ENCODE measurements around the gene DNAJC21.

The DNAJC21 gene

DNA sequence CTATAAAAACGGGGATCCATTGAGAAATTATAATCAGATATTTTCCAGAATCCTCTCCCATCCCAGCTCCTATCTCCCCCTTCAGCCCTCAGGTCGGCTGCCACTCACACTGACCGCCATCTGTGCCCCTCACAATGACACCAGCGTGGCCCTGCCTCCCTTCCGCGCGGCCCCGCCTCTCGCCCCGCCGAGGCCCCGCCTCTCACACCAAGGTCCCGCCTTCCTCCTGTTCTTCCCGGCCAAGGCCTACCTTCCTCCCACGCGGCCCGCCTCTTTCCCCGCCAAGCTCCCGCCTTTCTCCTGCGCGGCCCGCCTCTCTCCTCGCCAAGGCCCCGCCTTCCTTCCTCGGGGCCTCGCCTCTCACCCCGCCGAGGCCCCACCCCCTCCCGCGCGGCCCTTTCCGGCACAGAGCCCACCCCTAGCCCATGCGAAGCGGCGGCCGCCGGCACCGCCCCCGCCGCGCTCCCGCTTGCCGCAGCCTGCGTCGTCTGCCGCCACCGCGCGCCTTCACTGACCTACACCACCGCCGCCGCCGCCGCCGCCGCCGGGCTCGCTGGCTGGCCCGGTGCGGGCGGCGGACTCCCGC lies at the start of gene DNAJC21:
TSS of gene DNAJC21 (plus strand) at position 426 of the 586 bp plus-strand sequence. CDS start 261 bp downstream, outside the sequence.
- DNase-seq (ENCODE audit: low read depth, low spot score), result peak; percentile 79
- H3K27ac ChIP-seq, result peak within 1 kb of the TSS; percentile 85

DNA sequence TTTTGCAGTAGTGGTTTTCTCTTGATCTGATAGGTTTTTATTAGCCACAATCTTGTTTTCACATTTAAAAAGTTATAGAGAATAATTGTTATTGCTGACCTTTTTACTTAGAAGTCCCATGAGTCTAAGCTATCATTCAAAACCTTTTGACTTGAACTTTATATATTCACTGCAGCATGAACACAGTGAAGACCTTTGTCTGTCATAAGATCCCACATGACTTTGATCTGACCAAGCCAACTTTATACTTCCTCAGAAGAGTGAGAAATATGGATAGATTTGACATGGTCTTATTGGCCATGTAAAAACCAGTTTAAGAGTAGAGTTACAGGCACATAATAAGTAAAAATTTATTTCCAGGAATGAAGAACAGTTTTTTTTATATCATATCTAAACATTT lies 48.1 kb upstream of the DNAJC21 start:
- no peak for DNase-seq (ENCODE audit: low read depth, low spot score)

DNA sequence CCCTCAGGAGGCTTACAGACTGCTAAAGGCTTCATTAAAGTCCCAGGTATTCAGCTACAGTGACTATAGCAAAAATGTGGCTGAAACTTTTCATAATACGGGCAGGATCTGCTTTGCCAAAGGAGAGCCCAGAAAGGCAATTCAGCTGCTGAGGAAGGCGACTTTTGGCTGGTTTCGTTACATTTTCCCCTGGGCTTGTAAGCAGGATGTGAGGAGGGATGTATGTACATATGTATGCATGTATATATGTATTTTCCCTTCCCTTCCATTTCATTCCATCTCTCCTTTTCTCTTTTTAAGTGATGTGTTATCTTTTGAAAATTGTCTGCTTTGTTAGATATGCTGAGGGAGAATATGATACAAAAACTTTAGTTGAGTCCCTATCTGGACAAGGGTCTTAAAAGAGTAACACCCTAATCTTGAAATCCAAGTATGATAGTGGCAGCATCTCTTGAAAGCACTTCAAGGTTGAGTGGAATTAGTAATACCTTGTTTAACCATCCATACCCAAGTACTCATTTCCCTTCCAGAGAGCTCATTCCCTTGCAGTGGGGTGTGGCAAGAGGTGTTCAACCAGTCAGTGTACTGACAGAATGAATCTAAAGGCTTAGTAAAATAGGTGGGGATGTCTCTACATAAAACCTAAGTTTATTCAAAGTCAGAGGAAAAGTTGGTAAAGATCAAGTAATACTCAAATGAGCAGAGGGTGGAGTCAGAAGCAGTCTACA lies 42.8 kb upstream of the DNAJC21 start:
- DNase-seq (ENCODE audit: low read depth, low spot score), result no peak
- no peak overlapping the region for H3K27ac ChIP-seq

More for the DNA sequence above, 48.1 kb upstream of the DNAJC21 start:
- H3K27ac ChIP-seq, result no peak overlapping the region

DNA sequence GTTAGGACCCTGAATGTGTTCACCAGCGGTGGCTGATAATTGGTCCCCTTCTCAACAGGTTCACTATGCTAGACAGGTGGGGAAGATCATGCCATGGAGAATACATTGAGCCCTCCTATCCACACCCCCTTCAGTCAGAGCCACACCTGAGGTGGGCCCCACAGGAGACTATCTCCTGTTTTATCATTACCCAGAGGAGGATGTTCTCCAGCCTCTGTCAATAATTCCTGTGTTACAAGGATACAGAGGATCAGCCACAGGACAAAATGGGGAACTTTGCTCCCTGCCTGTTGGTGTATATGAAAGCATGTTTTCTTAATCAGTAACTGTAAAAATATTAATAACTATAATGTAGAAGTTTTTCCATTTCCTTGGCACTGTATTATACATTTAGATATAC lies 40.0 kb upstream of the DNAJC21 start:
- H3K27ac ChIP-seq, result no peak overlapping the region
- DNase-seq (ENCODE audit: low read depth, low spot score), result no peak

DNA sequence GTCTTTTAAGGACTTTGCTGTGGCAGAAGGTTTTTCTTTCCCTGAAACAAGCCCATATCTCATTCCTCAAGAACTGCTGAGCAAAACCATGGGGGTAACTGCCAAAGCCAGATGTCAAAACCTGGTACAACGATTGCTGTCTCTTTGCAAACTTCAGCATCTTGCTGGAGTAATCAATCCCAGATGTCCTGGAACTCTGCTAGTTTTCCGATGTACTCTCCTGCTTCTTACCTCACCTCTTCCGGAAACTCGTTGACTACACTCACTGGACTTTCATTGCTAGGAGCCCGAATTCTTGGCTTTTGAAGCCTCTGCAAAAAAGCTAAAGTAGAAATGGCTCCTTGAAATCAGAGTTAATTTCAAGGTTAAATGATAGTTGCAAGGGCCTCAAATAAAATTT lies 37.4 kb upstream of the DNAJC21 start:
- no peak for DNase-seq (ENCODE audit: low read depth, low spot score)
- H3K27ac ChIP-seq, result no peak overlapping the region

DNA sequence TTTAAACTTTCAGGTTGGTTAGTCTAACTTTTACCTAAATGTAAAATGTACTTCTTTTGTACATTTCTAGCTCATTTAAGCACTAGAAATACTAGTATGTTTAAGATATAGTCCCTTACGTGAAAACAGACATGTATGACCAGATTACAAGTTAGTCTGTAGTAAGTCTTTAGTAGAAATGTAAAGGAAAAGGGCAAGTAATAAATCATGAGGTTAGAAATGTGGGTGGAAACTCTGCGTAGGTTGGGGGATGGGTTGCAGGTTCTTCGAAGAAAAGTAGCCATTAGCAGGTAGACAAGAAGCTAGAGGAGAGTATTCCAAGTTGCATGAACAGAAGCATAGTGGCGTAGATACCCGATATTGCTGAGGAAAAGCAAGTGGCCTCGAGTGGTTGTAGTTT lies 36.9 kb upstream of the DNAJC21 start:
- H3K27ac ChIP-seq, result no peak overlapping the region
- no peak for DNase-seq (ENCODE audit: low read depth, low spot score)

DNA sequence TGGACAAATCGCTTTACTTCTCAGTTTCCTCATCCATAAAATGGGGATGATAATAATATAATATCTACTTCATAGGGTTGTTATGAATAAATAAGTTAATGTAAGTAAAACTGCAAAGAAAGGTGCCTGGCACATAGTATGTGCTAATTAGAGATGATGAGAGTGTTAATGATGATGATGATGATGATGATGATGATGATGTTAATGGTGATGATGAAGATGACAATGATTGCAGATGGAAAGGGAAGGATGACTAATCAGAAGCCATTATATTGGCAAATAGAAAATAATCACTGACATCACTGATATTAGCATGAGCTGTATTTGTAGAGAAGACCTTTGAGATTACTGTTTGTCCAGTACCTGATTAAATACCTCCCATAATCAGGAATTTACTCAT lies 34.6 kb upstream of the DNAJC21 start:
- no peak overlapping the region for H3K27ac ChIP-seq
- no peak for DNase-seq (ENCODE audit: low read depth, low spot score)

DNA sequence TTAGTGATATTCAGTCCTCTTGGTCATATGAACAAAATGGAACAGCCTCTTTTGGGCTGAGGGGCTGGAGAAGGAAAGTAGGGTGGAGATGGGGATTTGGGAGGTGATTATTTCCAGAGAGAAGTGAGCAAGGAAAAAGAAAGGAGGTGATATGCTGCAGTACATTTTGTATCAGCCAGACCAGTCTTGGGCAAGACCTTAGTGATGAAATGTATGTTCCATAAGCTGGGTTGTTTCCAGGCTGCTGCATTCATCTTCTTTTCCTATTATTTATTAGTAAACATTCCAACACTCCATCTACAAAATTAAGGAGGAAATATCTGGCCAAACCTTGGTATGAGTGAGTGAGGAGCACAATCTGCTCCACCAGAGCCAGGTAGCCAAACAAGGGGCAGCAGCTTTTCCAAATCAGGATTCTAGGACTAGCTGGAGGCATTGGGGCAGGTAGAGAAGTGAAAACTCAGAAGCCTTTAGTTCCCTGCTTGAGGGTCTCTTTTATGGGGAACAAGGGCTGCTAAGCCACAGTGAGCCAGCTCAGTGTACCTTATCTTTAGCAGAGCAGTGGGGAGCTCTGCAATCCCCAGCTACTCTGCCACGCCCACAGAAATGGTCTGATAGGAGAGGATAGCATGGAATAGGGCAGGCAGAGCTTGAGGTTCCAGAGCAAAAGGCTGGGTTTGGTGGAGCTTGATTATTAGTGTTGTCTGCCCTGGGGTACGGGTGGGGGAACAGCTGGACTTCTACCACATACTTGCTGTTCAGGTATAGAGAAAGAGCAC lies 33.5 kb upstream of the DNAJC21 start:
- H3K27ac ChIP-seq, result no peak overlapping the region
- no peak for DNase-seq (ENCODE audit: low read depth, low spot score)

DNA sequence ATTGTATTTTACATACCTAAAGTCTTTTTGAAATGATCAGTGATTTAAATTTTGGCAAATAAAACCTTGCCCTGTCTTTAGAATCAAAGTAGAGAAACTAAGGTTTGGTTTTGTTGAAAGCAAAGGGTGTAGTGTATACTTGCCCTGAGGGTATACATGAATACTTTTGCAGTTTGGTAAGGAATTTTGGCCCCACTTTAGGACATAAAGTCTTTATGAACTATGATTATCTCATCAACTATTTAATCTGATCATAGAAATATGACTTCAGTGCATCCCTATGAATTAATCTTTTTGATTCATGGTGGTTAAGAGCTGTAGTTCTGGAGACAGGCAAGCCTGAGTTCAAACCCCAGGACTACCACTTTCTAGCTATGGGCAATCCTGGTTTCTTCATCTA lies 31.7 kb upstream of the DNAJC21 start:
- no peak for DNase-seq (ENCODE audit: low read depth, low spot score)
- H3K27ac ChIP-seq, result no peak overlapping the region

DNA sequence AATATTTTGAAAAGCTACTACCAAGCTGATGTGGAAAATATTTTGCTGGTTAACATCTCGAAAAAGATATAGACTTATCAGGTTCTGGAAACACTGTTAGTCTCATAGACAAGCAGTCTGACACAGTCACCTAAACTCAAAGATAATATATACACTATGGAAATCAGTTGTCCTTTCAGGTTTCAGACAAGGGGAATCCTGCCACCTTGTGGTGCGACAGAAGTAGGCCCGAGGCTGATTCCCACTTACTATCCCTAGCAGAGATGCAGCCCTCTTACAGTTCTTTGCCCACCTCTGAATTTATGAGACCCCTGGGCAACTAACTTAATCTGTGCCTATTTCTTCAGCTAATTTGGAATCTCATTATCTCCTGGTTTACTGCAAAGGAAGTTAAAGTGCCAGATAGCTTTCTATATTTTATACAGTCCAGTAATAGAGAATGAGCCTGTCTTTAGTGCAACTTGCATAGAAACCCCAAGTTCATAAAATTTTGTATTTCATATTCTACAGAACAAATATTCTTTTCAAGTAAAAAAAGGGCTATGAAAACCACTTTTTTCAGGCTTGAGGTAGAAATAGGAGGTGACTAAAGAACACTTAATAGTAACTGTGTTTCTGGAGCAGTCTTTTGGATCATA lies 31.0 kb upstream of the DNAJC21 start:
- H3K27ac ChIP-seq, result no peak overlapping the region
- no peak for DNase-seq (ENCODE audit: low read depth, low spot score)

DNA sequence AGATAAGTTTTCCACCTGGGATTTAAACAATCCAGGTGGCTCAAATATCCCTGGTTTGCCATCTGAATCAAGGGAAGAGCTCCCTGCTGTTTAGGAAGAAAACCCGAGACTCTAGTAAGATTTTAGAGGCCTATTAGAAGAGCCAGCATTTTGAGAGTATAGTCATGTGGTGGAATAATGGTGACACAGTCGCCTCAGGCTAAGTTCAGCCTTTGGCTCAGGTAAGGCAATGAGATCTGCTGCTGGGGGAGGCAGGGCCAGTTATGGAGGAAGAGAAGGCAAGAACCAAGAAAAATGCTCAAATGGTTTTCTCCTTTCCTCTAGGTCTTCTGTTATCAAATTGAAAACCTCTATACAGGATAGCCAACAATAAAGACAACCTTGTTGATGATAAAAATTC lies 30.3 kb upstream of the DNAJC21 start:
- no peak overlapping the region for H3K27ac ChIP-seq
- DNase-seq (ENCODE audit: low read depth, low spot score), result no peak

DNA sequence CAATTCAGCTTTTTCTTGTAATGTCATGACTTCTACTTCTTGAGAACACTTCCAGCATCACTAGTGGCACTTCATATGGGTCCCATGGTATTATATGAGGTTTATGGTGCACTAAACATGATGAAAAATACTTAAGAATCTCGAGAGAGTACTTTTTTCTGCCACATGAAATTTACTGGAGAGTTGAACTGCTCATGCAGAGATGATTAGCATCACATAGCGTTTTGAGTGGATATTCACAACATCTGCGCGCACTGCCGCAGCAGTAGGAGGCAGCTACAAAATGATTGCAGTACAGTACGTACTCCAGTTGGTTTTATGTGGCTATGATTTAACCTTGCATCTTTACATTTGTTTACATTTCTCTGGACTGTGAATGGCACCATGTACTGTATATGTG lies 28.7 kb upstream of the DNAJC21 start:
- no peak overlapping the region for H3K27ac ChIP-seq
- no peak for DNase-seq (ENCODE audit: low read depth, low spot score)

DNA sequence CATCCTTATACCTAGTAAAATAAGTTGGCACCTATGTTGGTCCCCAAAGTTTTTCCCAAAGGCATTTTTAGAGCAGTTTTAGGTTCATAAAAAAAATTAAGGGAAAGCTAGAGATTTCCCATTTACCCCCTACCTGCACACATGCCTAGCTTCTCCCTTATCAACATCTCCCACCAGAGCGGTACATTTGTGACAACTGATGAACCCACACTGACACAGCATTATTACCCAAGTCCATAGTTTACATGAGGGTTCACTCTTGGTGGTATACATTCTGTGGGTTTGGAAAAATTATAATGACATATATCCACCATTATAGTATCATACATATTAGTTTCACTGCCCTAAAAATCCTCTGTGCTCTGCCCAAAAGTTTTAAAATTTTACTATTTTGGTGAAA lies 26.1 kb upstream of the DNAJC21 start:
- H3K27ac ChIP-seq, result no peak overlapping the region
- no peak for DNase-seq (ENCODE audit: low read depth, low spot score)

DNA sequence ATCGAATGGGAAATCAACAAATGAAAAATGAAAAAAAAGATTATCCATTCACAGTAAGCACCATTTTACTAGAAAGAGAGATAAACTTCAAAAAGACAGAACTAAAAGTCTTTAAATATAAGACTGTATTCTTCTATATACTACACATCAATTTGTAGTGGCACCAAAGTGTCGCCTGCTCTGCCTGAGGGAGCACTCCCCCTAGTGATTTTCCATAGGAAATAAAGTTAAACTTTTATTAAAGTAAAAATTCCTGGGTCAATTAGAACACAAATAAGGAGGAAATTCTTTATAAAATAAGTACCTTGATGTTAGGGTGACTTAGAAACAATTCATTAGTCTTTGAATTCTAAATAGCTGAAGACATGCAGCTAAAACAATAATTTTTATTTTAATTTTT lies 23.8 kb upstream of the DNAJC21 start:
- no peak for DNase-seq (ENCODE audit: low read depth, low spot score)
- no peak overlapping the region for H3K27ac ChIP-seq

DNA sequence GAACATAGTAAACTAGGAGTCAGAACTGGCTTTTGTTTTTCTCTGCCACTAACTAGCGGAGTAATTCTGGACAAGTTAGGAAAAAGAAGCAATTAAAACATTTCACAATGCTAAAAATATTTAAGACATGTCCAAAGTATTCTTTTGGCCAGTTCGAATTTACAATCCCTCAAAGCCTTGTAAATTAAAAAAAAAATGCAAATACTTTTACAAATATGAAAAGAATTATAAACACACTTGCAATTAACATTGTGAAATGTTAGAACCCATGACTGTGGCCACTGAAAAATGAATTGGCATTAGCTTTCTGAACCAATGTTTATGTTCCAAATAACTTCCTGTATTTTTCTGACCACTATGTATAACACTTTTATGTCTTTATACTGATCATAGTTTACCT lies 16.3 kb upstream of the DNAJC21 start:
- no peak overlapping the region for H3K27ac ChIP-seq
- no peak for DNase-seq (ENCODE audit: low read depth, low spot score)

DNA sequence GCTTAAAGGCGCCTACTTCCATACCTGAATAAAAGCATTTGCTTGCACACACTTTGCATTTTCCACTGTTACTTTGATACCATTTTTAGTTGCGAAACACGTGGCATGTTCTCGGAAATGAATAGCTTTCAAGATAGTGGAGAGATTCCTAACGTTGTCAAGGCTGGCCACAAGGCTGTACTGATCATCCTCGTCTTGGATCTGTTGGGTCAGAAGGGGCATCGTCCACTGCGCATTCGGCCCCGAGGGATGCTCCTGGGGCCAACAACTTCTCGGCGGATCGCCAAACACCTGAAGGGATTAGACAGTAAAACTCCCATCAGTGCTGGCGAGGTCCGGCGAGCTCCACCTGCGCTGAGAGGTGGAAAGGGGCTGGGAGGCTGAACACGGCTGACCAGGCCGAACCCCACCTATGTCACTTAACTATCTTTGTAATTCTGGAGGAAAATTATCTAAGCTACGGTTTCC lies 14.7 kb upstream of the DNAJC21 start:
- peak overlapping the region; percentile 74 for H3K27ac ChIP-seq
- no peak for DNase-seq (ENCODE audit: low read depth, low spot score)

DNA sequence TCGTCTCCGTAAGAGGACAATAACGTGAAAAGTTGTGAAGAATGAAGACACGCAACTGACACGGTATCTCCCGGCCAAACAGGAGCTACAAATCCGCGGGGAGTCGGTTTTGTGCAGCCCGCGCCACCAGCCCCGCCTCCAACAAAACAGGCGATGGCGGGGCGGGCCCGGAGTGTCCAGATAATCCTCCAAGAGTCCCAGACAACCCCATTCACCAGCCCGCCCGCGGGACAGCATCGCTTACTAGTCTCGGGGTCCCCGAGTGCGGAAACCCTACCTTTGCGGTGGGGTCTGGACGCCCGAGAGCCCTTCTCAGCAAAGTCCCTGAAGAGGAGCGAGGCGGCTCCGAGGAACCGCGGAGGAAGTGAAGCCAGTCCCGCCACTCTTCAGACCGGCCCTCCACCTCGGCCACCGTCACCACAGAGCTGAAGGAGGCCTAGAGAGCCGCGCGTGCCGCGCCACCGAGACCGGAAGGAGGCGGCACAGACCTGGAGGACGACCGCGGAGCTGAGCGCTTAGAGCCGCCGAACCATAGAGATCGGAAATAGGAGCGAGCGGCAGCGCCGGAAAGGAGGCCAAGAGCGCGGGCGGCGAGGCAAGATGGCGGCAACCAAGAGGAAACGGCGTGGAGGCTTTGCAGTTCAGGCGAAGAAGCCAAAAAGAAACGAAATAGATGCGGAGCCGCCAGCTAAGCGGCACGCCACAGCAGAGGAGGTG lies 14.1 kb upstream of the DNAJC21 start, which contains the start of the genes BRIX1 and RAD1:
TSS of gene BRIX1 (plus strand) at position 573 of the 717 bp plus-strand sequence. CDS start at position 601, 28 bp downstream.
TSS of gene RAD1 (minus strand) at position 366 of the 717 bp plus-strand sequence. CDS start 612 bp downstream, outside the sequence.
- H3K27ac ChIP-seq, result peak within 1 kb of the TSS; percentile 74
- DNase-seq (ENCODE audit: low read depth, low spot score), result peak; percentile 81

DNA sequence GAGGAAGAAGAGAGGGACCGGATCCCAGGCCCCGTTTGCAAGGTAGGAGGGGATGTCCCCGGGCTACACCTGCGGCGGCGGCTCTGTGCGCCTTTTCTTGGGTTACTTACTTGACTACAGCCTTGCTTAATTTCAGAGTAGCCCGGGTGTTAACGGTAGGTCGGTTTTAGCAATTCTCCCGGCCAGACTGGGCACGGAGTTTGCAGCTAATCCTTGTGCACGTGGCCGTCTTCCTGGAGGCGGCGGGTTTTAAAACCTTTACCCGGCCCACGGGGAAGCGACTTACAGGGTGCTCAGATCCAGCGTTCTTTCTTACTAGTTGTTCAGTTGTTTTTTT lies 13.5 kb upstream of the DNAJC21 start:
- H3K27ac ChIP-seq, result peak overlapping the region; percentile 74
- no peak for DNase-seq (ENCODE audit: low read depth, low spot score)

DNA sequence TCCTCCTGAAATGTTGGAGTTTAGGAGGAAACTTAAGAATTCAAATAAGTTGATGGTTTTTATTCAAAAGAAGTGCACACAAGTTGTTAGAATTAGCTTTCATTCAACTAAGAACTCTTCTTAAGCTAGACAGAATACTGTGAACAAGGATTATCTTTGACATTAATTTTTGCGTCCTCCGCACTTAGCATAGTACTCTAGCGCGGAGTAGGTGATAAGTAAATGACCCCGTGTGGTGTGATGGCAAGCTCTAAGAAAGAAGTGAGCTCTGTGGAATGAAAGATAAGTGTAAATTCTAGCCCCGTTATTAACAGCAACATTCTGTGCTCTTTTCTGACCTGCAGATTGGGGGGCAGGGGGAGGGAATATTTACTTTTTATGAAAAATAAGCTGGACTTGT lies 12.8 kb upstream of the DNAJC21 start:
- H3K27ac ChIP-seq, result no peak overlapping the region
- no peak for DNase-seq (ENCODE audit: low read depth, low spot score)

DNA sequence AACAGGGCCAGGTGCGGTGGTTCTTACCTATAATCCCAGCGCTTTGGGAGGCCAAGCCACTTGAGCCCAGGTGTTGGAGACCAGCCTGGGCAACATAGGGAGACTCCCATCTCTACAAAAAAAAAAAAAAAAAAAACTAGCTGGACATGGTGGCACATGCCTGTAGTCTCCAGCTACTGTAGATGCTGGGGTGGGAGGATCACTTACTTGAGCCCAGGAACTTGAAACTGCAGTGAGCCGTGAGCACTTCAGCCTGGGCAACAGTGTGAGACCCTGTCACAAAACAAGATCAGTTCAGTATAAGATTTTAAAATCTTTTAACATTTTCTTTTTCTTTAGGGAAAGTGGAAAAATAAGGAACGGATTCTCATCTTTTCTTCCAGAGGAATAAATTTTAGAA lies 11.3 kb upstream of the DNAJC21 start:
- H3K27ac ChIP-seq, result no peak overlapping the region
- no peak for DNase-seq (ENCODE audit: low read depth, low spot score)

Measured in epithelial cell of prostate (primary cell).